ENCODE results near the gene PTPRU. TPM values are rescaled to one million over a fixed set of nuclear protein-coding genes. Genes with fewer than 3 reads are reported as not detected.

The PTPRU gene
- total and polyA plus RNA-seq, 2 of the 8 experiments (the other 6 are each of a cell fraction or from before 2014, with no cell fraction given) = 33.8 to 41.8 TPM

DNA sequence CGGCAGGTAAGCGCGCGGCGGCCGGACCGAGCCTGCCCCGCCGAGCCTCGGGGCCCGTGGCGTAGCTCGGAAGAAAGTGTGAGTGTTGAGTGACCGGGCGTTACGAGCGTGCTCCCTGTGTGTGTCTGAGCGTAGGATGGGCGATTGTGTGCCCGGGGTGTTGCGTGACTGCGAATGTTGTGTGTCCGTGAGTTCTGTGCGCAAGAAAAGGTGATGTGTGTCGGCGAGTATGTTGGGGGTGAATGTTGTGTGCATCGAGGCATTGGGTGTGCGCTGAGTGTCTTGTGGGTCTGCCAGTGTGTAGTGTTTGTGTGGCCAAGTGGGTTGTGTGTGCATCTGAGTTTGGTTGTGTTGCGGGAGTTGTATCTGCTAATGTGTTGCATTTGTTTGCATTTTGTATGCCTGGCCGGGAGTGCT is 398 bp downstream of the PTPRU start:
- WGBS, 2 experiments (ENCODE audit: extremely low coverage in 1 of 2, insufficient coverage in 1 of 2, insufficient read length in 1 of 2, insufficient replicate concordance in 2 of 2, low coverage in 1 of 2, low lambda C conversion rate in 2 of 2, missing lambda C conversion rate in 1 of 2) = 6% methylated on average over 30 of the region's 30 CpGs; no CpG with 5 or more reads in 1 of the 2 experiments
- H2AFZ ChIP-seq (ENCODE audit: low read length) = peak overlapping the region; percentile 73
- FAIRE-seq = no peak
- TF ChIP-seq SIRT6 (IDR thresholded peaks at IDR 0.05; ENCODE audit: low read length) (no peak), POLR2AphosphoS5 (IDR thresholded peaks at IDR 0.05; ENCODE audit: low read depth, low read length) (no peak), BACH1 (IDR thresholded peaks at IDR 0.05; ENCODE audit: low read length) (no peak), SP1 (IDR thresholded peaks at IDR 0.05; ENCODE audit: low read depth, low read length) (no peak), KDM1A (IDR thresholded peaks at IDR 0.05; ENCODE audit: borderline replicate concordance, low read length) (no peak), CREB1 (IDR thresholded peaks at IDR 0.05) (0 out of 2 replicates have a peak, but pooled peaks have one; percentile 12), POU5F1 (IDR thresholded peaks at IDR 0.05; ENCODE audit: low read depth, low read length) (no peak), CHD1 (IDR thresholded peaks at IDR 0.05; ENCODE audit: low read depth, low read length) (no peak), KDM5A (IDR thresholded peaks at IDR 0.05; ENCODE audit: low read length) (no peak), BCL11A (IDR thresholded peaks at IDR 0.05; ENCODE audit: low read depth in 2 of 2, low read length in 2 of 2) (no peak), CEBPB (IDR thresholded peaks at IDR 0.05; ENCODE audit: low read depth, low read length) (no peak), TAF7 (optimal IDR thresholded peaks at IDR 0.05; ENCODE audit: borderline replicate concordance, low read depth, low read length) (no peak), TEAD4 (IDR thresholded peaks at IDR 0.05; ENCODE audit: low read depth, low read length) (no peak)
- TF ChIP-seq, protein P1, sequence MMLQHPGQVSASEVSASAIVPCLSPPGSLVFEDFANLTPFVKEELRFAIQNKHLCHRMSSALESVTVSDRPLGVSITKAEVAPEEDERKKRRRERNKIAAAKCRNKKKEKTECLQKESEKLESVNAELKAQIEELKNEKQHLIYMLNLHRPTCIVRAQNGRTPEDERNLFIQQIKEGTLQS (IDR thresholded peaks at IDR 0.05; ENCODE audit: insufficient read depth, low read depth, low read length) = no peak

More for the DNA sequence above, 398 bp downstream of the PTPRU start:
- ChIA-PET POLR2A (ENCODE audit: partially characterized antibody) (no interaction called here), CTCF (ENCODE audit: partially characterized antibody) (interaction anchor here (0.6 to 1.5 kb wide), 7 partner anchors 14 to 452 kb away, joined by 3 to 7 read pairs (median 3); no protein-coding TSS in a partner anchor)
- H3K4me1 ChIP-seq (replicated peaks in 1 of 4; ENCODE audit: control insufficient read depth in 3 of 4, insufficient read depth in 4 of 4, low read length in 3 of 4) = peaks cover 10 to 33% (median 24%) of the 10 kb centered on the region in 4 experiments
- peak overlapping the region; percentile 99 for H2BK12ac ChIP-seq (ENCODE audit: low read depth, low read length)
- H3K9me3 ChIP-seq (ENCODE audit: insufficient read depth in 2 of 2, low read depth in 1 of 2, low read length in 1 of 2) = no peaks in the 10 kb centered on the region
- peak overlapping the region; percentile 50 for H2BK120ac ChIP-seq (replicated peaks; ENCODE audit: low read depth, low read length)
- no peak overlapping the region for H3K4ac ChIP-seq (replicated peaks; ENCODE audit: insufficient read length, low read depth, low read length)
- no peak overlapping the region for H4K5ac ChIP-seq (ENCODE audit: insufficient read length, low read depth, low read length)
- H3K27me3 ChIP-seq (replicated peaks in 1 of 4; ENCODE audit: control insufficient read depth in 3 of 4, extremely low read depth in 1 of 4, insufficient read depth in 3 of 4, low read length in 3 of 4) = peaks cover 14 to 34% (median 29%) of the 10 kb centered on the region in 4 experiments
- peak overlapping the region; percentile 58 to 68 (median 60) for H3K4me3 ChIP-seq (ENCODE audit: extremely low read depth in 1 of 4, insufficient read depth in 2 of 4, low read depth in 3 of 4, low read length in 4 of 4)
- peak overlapping the region; percentile 78 for H2BK5ac ChIP-seq (ENCODE audit: low read depth, low read length)
- no peaks in the 10 kb centered on the region; a peak in 1 of 8 replicates for H3K36me3 ChIP-seq (ENCODE audit: control insufficient read depth in 2 of 4, insufficient read depth in 4 of 4, low read length in 3 of 4)
- no peak overlapping the region for H4K8ac ChIP-seq (ENCODE audit: extremely low read depth, insufficient read depth, low read length)
- H2BK20ac ChIP-seq (ENCODE audit: low read length) = peak overlapping the region; percentile 93; the same call in 1 of the 2 replicates
- H3K27ac ChIP-seq (ENCODE audit: low read depth, low read length) = no peak overlapping the region
- H3K23me2 ChIP-seq (ENCODE audit: low read depth, low read length) = peaks cover 21% of the 10 kb centered on the region
- no peak for DNase-seq (ENCODE audit: low read depth in 1 of 2, low spot score in 2 of 2)
- H2BK15ac ChIP-seq (ENCODE audit: low read length) = peak overlapping the region; percentile 99
- H3K79me2 ChIP-seq (ENCODE audit: control insufficient read depth in 1 of 2, insufficient read depth in 2 of 2, low read length in 2 of 2) = no peaks in the 10 kb centered on the region; a peak in 1 of 4 replicates
- peak overlapping the region; percentile 100 for H3K4me2 ChIP-seq (ENCODE audit: insufficient read depth in 1 of 2, low read depth in 2 of 2, low read length in 2 of 2)
- peak overlapping the region; percentile 99 for H2AK5ac ChIP-seq (ENCODE audit: low read depth, low read length)
- peaks cover 0 to 8% of the 10 kb centered on the region in 2 experiments for H4K20me1 ChIP-seq (replicated peaks in 1 of 2; ENCODE audit: control insufficient read depth in 1 of 2, insufficient read depth in 2 of 2, low read length in 2 of 2)
- H3K79me1 ChIP-seq (ENCODE audit: low read depth, low read length) = no peaks in the 10 kb centered on the region
- peak overlapping the region; percentile 5 for H3K23ac ChIP-seq (ENCODE audit: insufficient read length)
- H3K18ac ChIP-seq (ENCODE audit: extremely low read depth, low read length) = peak overlapping the region; percentile 100
- peak overlapping the region; percentile 35 to 53 (median 48) for H3K9ac ChIP-seq (replicated peaks in 1 of 4; ENCODE audit: extremely low read depth in 1 of 4, low read depth in 3 of 4, low read length in 3 of 4)
- H4K91ac ChIP-seq (replicated peaks; ENCODE audit: insufficient read length, low read length) = peak overlapping the region; percentile 93
- H3K56ac ChIP-seq (replicated peaks; ENCODE audit: insufficient read length, low read depth, low read length) = no peak overlapping the region
- H3K14ac ChIP-seq (ENCODE audit: insufficient read length) = no peak overlapping the region

Measured in H1 (cell line).